ENCODE data around the gene ROR2. TPM values are rescaled to one million over a fixed set of nuclear protein-coding genes. Genes with fewer than 3 reads are reported as not detected.

The ROR2 gene
- polyA plus RNA-seq, 3 donors: not detected

DNA sequence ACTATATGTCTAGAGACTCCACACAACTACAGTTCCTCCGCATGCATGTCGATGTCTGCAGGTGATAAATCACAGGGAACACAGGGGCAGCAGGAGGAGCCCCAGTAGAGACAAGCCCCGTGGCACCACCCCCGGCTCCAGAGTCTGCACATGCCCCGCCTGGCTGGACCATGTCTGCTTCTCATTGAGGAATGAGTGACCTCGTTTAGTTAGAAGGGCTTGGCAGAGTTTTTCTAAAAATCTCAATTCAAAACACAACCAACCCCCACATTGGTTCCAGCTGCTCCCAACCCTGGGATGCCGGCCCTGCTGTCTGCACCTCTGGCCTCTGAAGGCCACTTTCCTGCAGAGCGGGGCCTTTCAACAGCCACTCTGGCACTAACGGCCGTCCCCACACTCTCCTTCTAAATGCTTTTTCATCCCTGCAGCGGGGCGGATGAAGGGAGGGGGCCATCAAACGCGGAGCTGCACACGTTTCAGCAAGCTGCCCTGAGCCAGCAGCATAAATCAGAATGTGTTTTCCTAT lies 106.3 kb downstream of the ROR2 start:
- no peaks in the 10 kb centered on the region for H3K36me3 Mint-ChIP-seq
- intact Hi-C loops (cut with micrococcal nuclease): no loop called here
- no peaks in the 10 kb centered on the region for H3K36me3 ChIP-seq (replicated peaks in 1 of 2; ENCODE audit: control insufficient read depth in 1 of 2, insufficient read depth in 2 of 2, low read length in 2 of 2)
- H3K9me3 ChIP-seq (replicated peaks in 1 of 2; ENCODE audit: control insufficient read depth in 1 of 2, insufficient read depth in 1 of 2, low read length in 2 of 2): no peaks in the 10 kb centered on the region
- H3K4me1 ChIP-seq (ENCODE audit: control insufficient read depth in 1 of 2, insufficient read depth in 2 of 2, low read length in 2 of 2): peaks cover 0 to 6% of the 10 kb centered on the region in 2 donors
- H3K27me3 ChIP-seq (ENCODE audit: control insufficient read depth in 2 of 2, insufficient read depth in 2 of 2, low read length in 2 of 2): peaks cover 2 to 5% of the 10 kb centered on the region in 2 donors
- WGBS (ENCODE audit: insufficient coverage): 9% methylated on average over 14 of the region's 15 CpGs
- peak overlapping the region; percentile 61 to 89 for H3K4me3 Mint-ChIP-seq
- TF ChIP-seq CTCF (IDR thresholded peaks at IDR 0.05): no peak
- no peak overlapping the region for H3K27ac ChIP-seq (ENCODE audit: low read depth in 1 of 2, low read length in 2 of 2)
- H3K79me2 ChIP-seq (ENCODE audit: insufficient read depth, low read length): no peaks in the 10 kb centered on the region
- H3K4me2 ChIP-seq (replicated peaks; ENCODE audit: extremely low read depth, low read length, poor library complexity, severe bottlenecking): peak overlapping the region; percentile 41
- H3K4me1 Mint-ChIP-seq: peaks cover 27% of the 10 kb centered on the region
- H2AFZ ChIP-seq (ENCODE audit: insufficient read depth, low read depth, low read length, poor library complexity, severe bottlenecking): peak overlapping the region; percentile 67
- H3K27ac Mint-ChIP-seq: peak overlapping the region in 1 of 7 donors; percentile 2
- H3K9ac ChIP-seq (ENCODE audit: insufficient read depth, low read length, poor library complexity, severe bottlenecking): no peak overlapping the region
- H3K9me3 Mint-ChIP-seq: no peaks in the 10 kb centered on the region
- no peak for DNase-seq
- H3K4me3 ChIP-seq (replicated peaks in 1 of 3; ENCODE audit: low read depth in 2 of 3, low read length in 3 of 3): peak overlapping the region in 1 of 3 experiments; percentile 49
- H4K20me1 ChIP-seq (ENCODE audit: insufficient read depth, low read length): no peaks in the 10 kb centered on the region
- peaks cover 10 to 20% (median 18%) of the 10 kb centered on the region in 3 donors for H3K27me3 Mint-ChIP-seq (ENCODE audit: low read depth in 3 of 3)

DNA sequence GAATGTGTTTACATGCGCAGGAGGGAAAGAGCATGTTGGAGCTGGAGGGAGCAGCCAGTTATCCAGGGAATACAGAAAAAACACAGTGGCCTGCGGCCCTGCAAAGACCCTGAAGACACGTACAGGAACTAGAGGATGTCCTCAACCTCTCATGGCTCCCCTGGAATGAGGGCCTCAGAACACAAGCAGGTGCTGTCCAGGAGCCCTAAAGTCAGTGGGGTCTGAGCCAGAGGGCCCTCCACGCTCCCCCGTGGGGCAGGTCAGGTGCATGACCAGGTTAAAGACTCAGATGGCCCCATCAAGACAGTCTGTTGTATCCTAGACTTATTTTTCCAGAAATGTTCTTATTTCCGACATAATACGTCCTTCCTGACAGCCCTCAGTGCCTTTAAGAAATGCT lies 106.9 kb downstream of the ROR2 start:
- no peaks in the 10 kb centered on the region for H3K9me3 ChIP-seq (replicated peaks in 1 of 2; ENCODE audit: control insufficient read depth in 1 of 2, insufficient read depth in 1 of 2, low read length in 2 of 2)
- no peaks in the 10 kb centered on the region for H3K9me3 Mint-ChIP-seq
- H3K4me3 Mint-ChIP-seq: no peak overlapping the region
- H3K9ac ChIP-seq (ENCODE audit: insufficient read depth, low read length, poor library complexity, severe bottlenecking): no peak overlapping the region
- H3K4me1 Mint-ChIP-seq: peaks cover 27% of the 10 kb centered on the region
- no peaks in the 10 kb centered on the region for H3K36me3 ChIP-seq (replicated peaks in 1 of 2; ENCODE audit: control insufficient read depth in 1 of 2, insufficient read depth in 2 of 2, low read length in 2 of 2)
- no peak for DNase-seq
- no peak overlapping the region for H2AFZ ChIP-seq (ENCODE audit: insufficient read depth, low read depth, low read length, poor library complexity, severe bottlenecking)
- no peak overlapping the region for H3K4me2 ChIP-seq (replicated peaks; ENCODE audit: extremely low read depth, low read length, poor library complexity, severe bottlenecking)
- H3K27me3 ChIP-seq (ENCODE audit: control insufficient read depth in 2 of 2, insufficient read depth in 2 of 2, low read length in 2 of 2): peaks cover 2 to 5% of the 10 kb centered on the region in 2 donors
- peaks cover 10 to 18% (median 18%) of the 10 kb centered on the region in 3 donors for H3K27me3 Mint-ChIP-seq (ENCODE audit: low read depth in 3 of 3)
- intact Hi-C loops (cut with micrococcal nuclease): no loop called here
- 91% methylated on average over 5 of the region's 7 CpGs for WGBS (ENCODE audit: insufficient coverage)
- H3K4me3 ChIP-seq (replicated peaks in 1 of 3; ENCODE audit: low read depth in 2 of 3, low read length in 3 of 3): no peak overlapping the region
- H3K36me3 Mint-ChIP-seq: no peaks in the 10 kb centered on the region
- no peak overlapping the region for H3K27ac Mint-ChIP-seq
- H3K4me1 ChIP-seq (ENCODE audit: control insufficient read depth in 1 of 2, insufficient read depth in 2 of 2, low read length in 2 of 2): peaks cover 0 to 6% of the 10 kb centered on the region in 2 donors
- no peak overlapping the region for H3K27ac ChIP-seq (ENCODE audit: low read depth in 1 of 2, low read length in 2 of 2)
- no peaks in the 10 kb centered on the region for H4K20me1 ChIP-seq (ENCODE audit: insufficient read depth, low read length)
- no peak for TF ChIP-seq CTCF (IDR thresholded peaks at IDR 0.05)
- no peaks in the 10 kb centered on the region for H3K79me2 ChIP-seq (ENCODE audit: insufficient read depth, low read length)
